Stimulated activated naive CD8-positive, alpha-beta T cell treated with anti-CD3 and anti-CD28 coated beads, Interleukin-15, Interleukin-2, amounts not matched to agents 100 U/mL and 50 U/mL, for 24 hours (primary cell): ENCODE measurements around the gene ALPP.
"Not testable (repeated sequence)": the region's sequence is repeated elsewhere in the genome, so short reads cannot be mapped to it uniquely, and the experiment has no call there.

ENCODE experiments used
- ATAC-seq: fragments of 150-1000 bp; cut with Tn5 transposase; one replicate; pipeline ENCODE4 v1.10.0; 2021
- DNase-seq: peaks from one replicate; pipeline ENCODE4 v3.0.0; 2021

ALPP gene

DNA sequence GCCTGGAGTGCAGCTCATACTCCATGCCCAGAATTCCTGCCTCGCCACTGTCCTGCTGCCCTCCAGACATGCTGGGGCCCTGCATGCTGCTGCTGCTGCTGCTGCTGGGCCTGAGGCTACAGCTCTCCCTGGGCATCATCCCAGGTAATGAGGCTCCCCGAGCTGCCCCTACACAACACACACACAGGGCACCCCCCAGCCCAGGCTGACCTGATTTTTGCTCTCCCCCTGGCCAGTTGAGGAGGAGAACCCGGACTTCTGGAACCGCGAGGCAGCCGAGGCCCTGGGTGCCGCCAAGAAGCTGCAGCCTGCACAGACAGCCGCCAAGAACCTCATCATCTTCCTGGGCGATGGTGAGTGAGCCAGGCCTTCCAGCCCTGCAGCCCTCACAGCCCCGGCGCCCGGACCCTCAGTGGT, at the start of gene ALPP:
Gene ALPP (plus strand): TSS at position 17 of the 417 bp plus-strand sequence. CDS start 52 bp downstream, at position 69.
- ATAC-seq, DNase-seq: not testable (repeated sequence)

DNA sequence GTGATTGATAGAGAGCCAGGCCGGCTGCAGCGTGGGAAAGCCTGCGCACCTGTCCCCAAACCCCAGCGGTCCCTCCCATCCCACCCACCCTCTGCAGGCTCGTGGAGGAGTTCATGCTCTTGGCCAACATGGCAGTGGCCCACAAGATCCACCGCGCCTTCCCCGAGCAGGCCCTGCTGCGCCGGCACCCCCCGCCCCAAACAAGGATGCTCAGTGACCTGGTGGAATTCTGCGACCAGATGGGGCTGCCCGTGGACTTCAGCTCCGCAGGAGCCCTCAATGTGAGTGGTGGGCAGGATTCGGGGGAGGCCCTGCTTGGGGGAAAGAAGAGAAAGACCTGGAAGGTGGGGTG, 48.9 kb upstream of the ALPP start:
- DNase-seq = no peak
- no peak for ATAC-seq

DNA sequence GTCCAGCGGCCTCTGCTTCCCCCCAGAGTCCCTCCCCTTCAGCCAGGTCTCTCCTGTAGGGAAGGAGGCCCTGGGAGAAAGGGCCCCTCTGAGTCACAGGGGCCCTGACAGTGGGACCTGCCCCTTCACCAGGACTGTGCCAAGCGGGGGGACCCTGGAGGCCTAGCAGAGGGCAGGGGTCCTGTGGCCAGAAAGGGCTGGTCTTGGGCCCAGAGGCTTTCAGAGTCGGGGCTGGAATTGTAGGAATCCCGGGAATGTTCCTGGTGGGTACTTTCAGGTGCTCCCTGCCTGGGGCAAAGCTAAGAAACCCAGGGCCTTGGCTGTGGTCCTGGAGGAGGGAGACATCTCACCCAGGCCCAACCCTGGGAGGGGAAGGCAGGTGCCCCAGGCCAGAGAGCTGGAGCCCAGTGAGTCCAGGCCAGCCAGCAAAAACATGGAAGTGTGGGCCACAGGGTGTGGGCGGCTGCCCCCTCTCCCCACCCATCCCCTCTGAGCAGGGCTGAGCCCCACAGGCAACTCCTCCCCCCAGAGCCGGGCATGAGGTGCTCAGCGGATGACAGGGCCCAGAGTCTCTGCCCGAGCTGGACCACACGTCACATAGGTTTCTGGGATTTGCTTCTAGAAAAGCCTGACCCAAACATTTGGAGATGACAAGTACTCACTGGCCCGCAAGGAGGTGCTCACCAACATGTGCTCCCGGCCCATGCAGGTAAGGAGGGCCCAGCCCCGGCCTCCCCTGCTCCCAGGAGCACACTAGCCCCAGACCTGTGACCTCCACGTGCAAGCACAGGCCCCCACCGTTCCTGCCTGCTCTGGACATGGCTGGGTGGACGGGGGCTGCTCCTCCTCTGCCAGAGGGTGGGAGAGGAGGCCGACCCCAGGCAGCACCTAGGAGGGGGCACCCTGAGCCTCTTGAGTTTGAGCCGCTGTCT, 48.2 kb upstream of the ALPP start:
- no peak for ATAC-seq

DNA sequence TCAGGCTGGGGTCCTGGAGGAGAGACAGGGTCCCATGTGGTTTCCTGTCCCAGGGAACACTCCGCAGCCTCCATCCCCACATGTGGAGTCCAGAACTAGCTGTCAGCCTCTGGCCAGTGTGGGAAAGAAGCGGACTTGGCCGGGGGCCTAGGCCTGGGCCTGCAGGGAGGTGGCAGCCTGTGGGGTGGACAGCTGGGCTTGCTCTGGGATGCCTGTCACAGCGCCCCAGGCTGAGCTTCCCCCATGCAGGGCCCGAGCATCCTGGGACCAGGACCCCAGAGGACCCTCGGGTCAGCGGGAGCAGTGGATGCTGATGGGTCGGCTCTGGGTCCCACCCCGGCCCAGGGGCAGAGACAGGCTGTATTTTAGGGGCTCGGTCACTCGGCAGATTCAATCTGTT, 47.5 kb upstream of the ALPP start:
- ATAC-seq, DNase-seq: not testable (repeated sequence)

More for the DNA sequence above, 48.2 kb upstream of the ALPP start:
- no peak for DNase-seq

DNA sequence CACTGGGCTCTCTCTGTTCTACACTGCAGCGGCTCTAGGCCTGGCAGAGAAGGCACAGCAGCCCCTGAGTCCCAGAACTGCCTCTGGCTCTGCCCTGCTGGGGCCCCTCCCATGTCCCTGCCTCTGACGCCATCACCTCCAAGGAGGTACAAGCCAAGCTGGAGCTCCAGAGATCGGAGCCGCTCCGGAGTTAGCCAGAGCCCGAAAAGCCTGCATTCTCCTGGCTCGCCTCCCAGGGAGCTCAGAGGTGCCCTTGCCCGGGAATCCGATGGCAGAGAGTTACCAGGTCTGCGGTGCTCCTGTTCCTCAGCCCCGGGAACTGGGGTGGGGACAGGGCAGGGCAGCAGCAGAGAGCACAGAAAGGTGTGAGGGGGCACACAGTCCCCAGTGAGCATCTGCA, 46.9 kb upstream of the ALPP start:
- ATAC-seq, DNase-seq: not testable (repeated sequence)

DNA sequence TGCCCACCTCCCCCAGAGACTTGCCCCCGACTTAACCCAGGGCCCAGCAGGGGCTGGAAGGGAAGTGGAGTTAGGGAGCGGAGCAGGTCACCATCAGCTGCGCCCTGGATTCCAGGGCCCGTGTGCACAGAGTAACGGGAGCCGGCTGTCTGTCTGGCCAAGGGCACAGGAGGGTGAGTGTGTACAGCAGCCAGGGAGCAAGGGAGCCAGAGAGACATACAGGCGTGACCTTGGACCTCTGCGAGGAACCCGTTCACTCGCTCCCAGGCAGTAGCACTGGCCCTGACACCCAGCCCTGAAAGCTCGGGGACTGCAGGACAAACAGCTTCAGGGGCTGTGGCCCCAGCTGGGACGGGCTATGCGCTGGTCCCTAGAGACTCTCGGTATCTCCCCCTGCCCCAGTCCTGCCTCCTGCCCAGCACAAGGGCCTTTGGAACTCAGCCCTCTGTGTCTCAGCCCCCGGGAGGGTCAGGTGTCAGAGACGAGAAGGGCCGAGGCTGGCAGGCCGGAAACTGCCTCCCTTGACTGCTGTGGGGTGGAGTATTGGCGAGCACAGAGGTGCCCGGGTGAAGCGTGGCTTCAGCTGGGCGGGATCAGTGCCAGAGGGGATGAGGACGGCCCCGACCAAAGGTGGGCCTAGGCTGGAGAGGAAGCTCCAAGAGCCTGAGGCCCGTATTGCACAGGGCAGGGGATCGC, 46.2 kb upstream of the ALPP start:
- not testable (repeated sequence) for DNase-seq

DNA sequence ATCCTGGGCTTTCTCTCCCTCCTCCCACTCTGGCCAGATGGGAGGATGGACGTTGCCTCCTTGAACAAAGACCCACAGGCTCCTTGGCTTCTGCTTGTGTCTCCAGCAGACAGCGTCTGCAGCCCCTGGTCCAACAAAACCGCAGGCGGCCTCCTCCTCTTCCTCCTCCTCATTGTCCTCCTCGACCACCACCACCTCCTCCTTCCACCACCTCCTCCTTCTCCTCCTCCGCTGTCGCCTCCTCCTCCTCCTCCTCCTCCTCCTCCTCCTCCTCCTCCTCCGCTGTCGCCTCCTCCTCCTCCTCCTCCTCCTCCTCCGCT, 45.7 kb upstream of the ALPP start:
- DNase-seq (no peak), ATAC-seq (no peak)

More for the DNA sequence above, 46.2 kb upstream of the ALPP start:
- ATAC-seq = not testable (repeated sequence)

DNA sequence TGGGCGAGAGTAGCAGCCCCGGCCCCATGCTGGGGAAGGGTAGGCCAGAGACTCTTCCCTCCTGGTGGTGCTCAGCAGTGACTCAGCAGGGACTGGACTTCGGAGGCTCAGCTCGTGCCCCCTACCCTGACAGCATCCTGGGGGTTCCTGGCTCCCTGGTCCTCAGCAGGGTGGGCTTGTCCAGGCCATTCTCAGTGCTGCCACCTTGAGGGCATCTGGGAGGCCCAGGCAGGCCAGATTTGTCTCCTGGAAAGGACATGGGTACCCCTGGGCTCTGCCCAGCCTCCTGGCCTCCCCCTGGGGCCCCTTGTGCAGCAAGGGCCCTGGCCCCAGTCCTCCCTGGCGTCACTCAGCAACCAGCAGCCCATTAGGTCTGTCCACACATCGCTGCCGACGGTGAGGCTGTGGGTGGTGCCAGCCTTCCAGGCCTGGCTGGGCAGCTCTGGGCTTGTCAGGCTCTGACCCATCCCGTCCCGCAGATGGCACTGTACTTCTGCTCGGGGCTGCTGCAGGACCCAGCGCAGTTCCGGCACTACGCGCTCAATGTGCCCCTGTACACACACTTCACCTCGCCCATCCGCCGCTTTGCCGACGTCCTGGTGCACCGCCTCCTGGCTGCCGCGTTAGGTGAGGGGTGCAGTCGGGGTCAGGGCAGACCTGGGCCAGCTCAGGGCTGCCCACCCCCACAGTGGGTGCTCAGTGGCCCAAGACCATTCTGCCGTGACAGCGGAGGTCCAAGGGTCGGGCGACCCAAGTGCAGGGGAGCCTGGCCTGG, 45.0 kb upstream of the ALPP start:
- ATAC-seq = no peak
- no peak for DNase-seq

DNA sequence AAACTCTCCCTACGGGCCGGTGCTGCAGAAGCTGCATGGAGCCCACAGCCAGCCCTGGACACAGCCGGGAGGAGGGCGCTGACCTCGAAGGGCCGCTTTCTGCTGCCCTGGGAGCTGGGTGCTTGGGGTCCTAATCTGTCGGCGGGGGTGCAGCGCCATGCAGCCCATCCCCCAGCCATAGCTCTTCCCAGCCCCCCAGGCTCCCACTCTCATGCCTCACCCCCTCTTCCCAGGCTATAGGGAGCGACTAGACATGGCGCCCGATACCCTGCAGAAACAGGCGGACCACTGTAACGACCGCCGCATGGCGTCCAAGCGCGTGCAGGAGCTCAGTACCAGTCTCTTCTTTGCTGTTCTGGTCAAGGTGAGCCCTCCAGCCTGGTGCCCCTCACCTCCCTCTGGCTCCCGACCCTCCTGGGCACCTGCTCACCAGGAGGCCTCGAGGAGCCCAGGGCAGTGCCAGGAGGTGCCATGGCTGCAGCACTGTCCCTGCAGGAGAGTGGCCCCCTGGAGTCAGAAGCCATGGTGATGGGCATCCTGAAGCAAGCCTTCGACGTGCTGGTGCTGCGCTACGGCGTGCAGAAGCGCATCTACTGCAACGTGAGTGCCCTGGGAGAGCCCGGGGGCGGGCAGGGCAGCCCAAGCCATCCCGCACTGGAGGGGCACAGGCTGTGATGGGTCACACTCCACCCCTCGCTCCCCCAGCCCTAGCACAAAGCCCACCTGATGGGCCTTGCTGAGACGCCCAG, 44.2 kb upstream of the ALPP start:
- ATAC-seq = not testable (repeated sequence)
- peak; percentile 1 for DNase-seq

DNA sequence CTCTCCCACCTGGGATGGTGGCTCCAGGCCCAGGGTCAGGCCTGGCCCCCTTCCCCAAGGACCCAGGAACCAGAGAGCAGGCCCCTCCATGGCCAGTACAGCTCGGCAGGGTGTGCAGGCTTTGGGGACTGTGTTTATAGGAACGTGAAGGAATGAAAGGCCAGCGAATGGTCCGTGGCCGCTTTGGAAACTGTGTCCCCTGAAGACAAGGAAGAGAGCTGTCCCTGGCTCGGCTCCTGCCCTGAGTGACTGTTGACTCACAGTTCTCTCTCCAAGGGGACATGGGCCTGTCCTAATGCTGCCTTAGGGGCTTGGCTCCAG, 43.7 kb upstream of the ALPP start:
- ATAC-seq, DNase-seq: not testable (repeated sequence)

DNA sequence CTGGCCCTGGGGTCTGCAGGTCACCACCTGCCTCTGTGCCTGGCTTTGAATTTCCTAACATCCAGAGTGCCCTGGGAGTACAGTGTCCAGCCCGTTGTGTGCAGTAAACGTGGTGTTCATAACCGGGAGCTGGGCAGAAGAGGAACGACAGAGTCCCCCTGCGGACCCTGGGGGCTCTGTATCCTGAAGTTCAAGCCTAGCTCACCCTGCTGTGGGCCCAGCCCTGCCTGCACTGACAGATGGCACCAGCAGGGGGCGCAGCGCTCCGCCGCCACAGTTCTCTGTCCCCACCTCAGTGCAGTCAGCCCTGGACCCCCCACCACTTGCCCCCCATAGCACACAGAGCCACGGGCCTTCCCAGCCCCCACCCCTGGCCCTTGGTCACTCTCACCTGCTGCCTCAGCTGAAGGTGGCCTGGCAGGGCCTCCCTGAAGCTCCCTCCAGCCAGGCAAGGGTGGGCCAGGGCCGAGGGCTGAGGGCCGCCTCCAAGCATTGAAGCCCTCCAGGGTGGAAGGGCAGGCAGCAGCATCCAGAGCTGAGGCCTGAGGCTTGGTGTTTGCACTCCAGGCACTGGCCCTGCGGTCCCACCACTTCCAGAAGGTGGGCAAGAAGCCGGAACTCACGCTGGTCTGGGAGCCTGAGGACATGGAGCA, 43.2 kb upstream of the ALPP start:
- peak; percentile 3 for DNase-seq
- ATAC-seq = peak; percentile 53

DNA sequence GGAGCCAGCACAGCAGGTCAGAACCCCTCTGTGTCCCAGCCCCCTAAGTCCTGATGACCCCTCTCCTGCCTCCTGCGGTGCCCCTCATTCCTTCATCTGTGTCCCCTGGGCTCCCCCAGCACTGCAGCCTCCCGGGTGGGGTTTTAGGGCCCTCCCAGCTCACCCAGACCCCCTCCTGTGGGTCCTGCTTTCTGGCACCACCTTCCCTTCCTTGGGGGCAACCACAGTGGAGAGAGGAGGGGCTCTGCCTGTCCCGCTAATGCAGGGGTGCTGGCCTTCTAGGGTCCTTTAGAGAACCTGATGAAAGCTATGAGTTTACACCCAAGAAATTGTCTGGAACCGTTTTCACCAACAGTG, 42.7 kb upstream of the ALPP start:
- ATAC-seq = no peak
- DNase-seq = no peak

DNA sequence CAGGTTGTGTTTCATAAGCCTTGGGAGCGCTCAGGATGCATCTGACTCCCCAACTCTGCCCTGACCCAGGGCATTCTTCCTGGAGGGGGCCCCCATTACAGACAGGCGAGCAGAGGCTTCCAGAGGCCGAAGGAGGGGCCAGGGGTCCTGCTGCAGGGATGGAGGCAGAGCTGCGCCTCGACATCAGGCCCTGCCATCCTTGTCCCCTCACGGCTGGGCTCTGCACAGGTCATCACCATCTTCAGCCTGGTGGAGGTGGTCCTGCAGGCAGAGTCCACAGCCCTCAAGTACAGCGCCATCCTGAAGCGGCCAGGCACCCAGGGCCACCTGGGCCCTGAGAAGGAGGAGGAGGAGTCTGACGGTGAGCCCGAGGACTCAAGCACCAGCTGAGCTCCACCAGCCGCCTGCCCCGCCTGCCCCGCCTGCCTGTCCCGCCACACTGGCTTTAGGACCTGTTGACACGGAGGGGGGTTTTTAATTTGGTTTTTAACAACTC, 42.3 kb upstream of the ALPP start:
- peak; percentile 1 for DNase-seq
- ATAC-seq = no peak

DNA sequence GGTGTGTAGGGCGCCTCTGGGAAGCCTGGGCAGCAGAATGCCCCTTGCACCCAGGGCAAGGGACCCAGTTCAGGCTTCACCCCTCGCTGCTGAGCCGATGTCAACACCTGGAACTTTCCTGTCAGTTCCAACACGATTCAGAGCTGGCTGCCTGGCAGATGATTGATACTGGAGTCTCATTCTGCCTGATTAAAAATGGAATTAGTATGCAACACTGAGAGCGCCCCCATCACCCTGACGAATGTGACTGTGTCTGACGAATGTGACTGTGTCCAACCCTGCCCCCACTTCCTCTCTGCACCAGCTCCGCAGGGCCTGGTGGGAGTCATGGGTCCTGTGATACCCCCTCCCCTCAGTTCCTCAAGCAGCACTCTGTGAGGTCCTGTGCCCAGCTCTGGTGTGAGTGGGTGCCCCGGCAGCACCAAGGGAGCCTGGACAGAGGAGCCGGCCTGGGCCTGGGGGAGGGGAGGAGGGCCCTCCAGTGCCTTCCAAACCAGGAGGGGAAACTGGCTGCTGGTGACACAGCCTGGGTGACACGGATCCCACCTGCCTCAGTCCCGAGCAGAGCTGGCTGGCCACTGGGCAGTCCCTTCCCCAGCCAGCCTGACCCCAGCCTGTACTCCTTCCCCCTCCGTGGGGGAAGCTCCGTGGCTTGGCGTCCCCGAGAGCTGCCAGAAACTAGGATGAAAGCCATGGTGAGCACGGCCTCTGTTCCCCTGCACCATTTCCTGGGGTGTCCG, 41.4 kb upstream of the ALPP start:
- DNase-seq (peak; percentile 0), ATAC-seq (no peak)

DNA sequence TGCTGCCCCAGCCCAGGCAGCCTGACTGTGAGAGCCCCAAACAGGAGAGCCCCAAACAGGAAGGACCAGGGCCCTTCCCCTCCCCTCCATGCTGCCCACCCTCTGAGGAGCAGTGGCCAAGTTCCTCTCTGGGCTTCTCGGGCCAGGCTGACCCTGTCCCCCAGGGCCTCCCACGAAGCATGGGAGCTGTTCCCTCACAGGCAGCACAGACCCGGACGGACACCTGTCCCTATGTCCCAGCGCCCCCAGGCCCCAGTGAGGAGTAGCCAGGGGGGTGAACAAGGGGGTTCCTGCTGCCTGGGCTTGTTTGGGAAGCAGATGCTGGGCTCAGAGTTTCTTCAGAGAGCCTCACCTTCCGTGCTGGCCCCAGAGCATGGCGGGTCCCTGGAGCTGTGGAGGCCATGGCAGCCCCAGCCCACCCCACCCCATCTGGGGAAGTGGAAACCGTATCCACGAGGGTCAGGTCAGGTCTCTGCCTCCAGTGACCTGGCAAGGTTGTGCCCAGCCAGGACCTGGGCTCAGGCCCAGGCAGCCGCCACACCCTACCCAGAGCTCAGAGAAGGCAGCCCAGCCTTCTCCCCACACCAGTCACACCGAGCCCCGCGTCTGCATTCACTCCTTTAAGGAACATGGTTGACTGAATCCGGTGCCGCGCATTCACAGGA, 40.3 kb upstream of the ALPP start:
- DNase-seq, ATAC-seq: not testable (repeated sequence)

DNA sequence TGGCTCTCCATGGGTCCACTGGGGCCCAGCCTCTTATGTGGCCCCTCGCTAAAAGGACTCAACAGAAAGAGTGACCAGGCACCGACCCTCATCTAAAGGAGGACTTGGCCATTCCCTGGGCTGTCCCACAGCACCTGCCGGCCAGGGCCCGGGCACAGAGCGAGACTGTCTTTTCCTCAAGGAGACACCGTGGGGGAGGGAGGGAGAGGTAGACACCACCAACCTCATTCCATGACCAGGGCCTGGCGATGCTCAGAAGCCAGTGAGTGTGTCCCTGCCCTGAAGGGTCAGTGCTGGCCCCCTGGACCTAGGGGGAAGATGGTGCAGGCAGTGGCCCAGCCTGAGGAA, 39.8 kb upstream of the ALPP start:
- no peak for DNase-seq
- no peak for ATAC-seq

DNA sequence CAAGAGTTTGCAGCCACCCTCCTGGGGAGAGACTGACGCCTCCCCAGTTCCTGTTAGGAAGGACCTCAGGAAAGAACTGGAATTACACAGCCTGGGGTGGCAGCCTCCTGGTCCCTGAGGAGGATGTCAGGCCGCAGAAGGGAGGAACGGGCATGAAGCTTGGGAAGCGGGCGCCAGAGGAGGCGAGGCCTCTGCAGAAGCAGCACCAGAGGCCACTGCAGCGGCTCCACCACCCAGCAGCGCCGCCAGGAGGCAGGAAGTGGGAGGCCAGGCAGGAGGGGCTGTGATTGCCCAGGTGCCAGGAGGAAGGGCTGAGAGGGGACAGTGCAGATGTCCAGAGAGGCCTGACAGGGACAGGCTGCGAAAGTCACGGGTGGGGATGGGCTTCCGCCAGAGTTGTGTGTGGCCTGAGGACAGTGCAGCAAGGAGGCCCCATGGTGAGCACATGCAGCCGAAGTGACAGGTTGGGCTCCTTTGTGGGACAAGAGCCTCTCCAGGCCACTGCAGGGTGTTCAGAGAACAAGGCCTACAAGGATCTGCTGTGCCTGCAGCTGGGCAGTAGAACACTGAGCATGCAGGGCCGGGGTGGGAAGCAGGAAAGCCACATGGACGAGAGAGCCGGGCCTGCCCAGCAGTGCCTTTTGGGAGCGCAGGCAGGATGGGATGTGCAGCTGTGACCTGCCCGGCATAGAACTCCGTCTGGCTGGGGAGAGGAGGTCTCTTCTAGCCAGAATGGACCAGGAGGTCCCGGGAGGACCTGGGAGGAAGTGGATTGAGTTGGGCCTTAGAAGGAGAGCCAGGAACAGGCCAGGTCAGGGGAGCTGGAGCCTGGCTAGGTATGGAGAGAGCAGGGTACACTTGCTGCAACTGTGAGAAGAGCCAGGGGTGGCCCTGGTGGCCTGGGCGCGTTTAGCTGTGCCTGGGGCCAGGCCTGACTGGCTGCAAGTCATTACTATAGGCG, 39.1 kb upstream of the ALPP start:
- ATAC-seq (no peak), DNase-seq (no peak)

DNA sequence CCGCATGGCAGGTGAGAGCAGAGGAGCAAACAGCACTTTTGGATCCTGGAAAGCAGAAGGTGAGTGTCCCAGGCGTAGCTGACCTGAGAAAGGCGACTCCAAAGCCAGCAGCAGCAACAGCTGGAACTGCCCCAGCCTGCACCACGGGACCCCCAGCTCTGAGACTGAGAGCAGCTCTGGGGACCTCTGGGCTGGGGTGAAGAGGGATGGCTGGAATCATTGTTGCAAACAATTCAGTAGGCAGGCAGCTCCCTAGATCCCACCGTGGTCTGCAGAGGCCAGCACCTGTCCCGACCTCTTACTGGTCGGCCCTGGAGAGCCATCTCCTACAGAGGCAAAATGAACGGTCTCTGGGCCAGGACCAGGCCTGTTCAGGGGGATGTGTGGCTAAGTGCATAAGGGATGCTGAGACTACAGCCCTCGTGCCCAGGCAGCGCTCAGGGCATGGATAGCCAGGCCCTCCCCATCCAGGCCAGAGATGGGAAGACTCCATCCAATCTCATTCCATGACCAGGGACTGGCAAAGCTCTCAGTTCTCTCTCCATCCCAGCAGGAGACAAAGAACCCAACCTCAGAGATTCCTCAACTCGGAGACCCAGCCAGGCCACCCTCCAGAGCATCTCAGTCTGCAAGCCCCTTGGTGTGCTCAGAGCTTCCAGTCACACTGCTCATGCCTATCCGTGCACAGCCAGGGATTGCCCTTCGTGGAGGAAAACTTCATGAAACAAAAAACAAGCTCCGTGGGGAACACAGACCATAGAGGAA, 38.2 kb upstream of the ALPP start:
- no peak for DNase-seq
- no peak for ATAC-seq
